ENCODE data around the gene KSR2. TPM values are rescaled to one million over a fixed set of nuclear protein-coding genes. Genes with fewer than 3 reads are reported as not detected.

Gene KSR2
- total RNA-seq, 2 donors from 2014 or later, result 0.66 to 1.0 TPM

DNA sequence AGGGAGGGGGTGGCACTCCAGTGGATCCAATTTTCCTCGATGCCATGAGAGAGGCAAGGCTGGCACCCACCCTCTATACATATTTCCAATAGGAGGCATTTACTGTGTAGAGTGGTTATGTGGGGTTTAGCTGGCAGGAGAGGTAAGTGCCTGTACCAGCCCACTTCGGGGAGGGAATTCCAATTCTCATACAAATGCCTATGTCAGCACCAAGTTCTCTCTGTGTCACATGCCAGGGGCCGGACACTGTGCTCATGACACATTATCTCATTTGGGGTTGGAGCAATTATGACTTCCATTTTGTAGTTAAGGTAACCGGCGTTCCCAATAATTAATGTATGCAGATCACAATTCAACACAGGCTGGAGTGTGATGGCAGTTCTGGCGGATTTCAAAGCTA lies 284.3 kb downstream of the KSR2 start:
- Histone ChIP-seq H3K4me1 (peaks cover 24% of the 10 kb centered on the region), H3K4me3 (no peak overlapping the region), H3K36me3 (replicated peaks in 1 of 2; ENCODE audit: insufficient read depth in 1 of 2, low read depth in 2 of 2) (no peaks in the 10 kb centered on the region), H3K27ac (peak overlapping the region; percentile 69 to 86 (median 78)), H3K27me3 (no peaks in the 10 kb centered on the region), H3K9me3 (no peaks in the 10 kb centered on the region)
- no peak for TF ChIP-seq CTCF (IDR thresholded peaks at IDR 0.05)
- no peak for TF ChIP-seq POLR2A (IDR thresholded peaks at IDR 0.05)
- peak in 2 of 4 donors; percentile 8 to 24 for DNase-seq
- ATAC-seq, result no peak
- intact Hi-C loops (cut with DNase I), result no loop called here
- 85% methylated on average over 6 of the region's 6 CpGs for WGBS, 2 donors

DNA sequence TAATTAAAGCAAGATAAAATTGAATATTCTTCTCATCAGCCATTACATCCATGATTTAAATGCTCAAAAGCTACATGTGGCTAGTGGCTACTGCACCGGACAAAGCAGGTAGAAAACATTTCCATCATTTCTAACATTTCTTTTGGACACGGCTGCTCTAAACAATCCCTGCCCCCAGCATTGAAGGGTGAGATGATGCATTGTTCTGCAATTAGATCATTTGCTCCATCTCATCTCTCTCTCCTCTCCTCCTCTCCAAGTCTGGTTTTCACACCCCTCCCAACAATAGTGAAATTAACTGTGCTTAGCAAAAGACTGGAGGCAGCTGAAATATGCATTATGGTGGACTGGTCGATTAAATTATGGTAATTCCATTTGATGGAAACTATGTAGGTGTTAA lies 288.5 kb downstream of the KSR2 start:
- Histone ChIP-seq H3K27ac (no peak overlapping the region), H3K36me3 (replicated peaks in 1 of 2; ENCODE audit: insufficient read depth in 1 of 2, low read depth in 2 of 2) (no peaks in the 10 kb centered on the region), H3K4me1 (peaks cover 14% of the 10 kb centered on the region), H3K27me3 (no peaks in the 10 kb centered on the region), H3K9me3 (no peaks in the 10 kb centered on the region), H3K4me3 (no peak overlapping the region)
- intact Hi-C loops (cut with DNase I), result no loop called here
- TF ChIP-seq POLR2A (IDR thresholded peaks at IDR 0.05), result no peak
- TF ChIP-seq CTCF (IDR thresholded peaks at IDR 0.05), result no peak
- ATAC-seq (peak; percentile 38), DNase-seq (peak in 1 of 4 donors; percentile 4)
- 61 to 63% methylated on average over 3 of the region's 3 CpGs for WGBS, 2 donors

DNA sequence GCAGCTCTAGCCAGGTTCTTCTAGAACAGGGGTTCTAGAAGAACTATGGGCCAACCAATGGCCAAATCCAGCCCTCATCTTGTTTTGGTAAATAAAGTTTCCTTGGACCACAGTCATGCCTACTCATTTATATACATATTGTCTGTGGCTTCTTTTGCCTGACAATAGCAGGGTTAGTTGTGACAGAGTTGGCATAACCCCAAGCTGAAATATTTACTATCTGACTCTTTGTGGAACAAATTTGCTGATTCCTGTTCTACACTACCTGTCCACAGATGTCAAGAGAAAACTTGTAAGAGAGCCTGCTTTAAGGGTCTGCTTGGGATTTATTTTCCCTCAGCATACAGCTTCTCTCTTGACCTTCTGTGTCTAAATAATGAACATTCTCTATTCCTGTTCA lies 289.0 kb downstream of the KSR2 start:
- DNase-seq (no peak), ATAC-seq (no peak)
- H3K9me3 ChIP-seq, result no peaks in the 10 kb centered on the region
- no peaks in the 10 kb centered on the region for H3K27me3 ChIP-seq
- TF ChIP-seq POLR2A (IDR thresholded peaks at IDR 0.05), result no peak
- no peak for TF ChIP-seq CTCF (IDR thresholded peaks at IDR 0.05)
- no peak overlapping the region for H3K4me3 ChIP-seq
- H3K4me1 ChIP-seq, result peaks cover 12% of the 10 kb centered on the region
- intact Hi-C loops (cut with DNase I), result no loop called here
- no peak overlapping the region for H3K27ac ChIP-seq
- H3K36me3 ChIP-seq (replicated peaks in 1 of 2; ENCODE audit: insufficient read depth in 1 of 2, low read depth in 2 of 2), result no peaks in the 10 kb centered on the region

DNA sequence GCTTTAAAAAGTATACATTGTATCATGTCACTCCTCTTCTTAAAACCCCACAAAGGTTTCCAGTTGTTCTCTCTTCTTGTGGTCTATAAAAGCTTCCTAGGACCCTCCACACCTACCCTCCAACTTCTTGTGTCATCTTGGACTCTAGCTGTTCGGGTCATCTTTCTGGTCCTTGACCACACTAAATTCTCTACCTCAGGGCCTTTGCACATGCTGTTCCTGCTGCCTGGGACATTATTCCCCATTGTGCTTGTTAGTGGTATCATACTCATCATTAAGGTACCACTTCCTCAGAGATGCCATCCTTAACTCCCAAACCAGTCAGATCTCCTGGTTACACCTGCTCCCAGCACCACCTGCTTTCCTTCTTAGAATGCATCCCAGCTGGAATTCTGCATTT lies 294.0 kb downstream of the KSR2 start:
- DNase-seq (no peak), ATAC-seq (no peak)
- Histone ChIP-seq H3K4me3 (no peak overlapping the region), H3K27me3 (no peaks in the 10 kb centered on the region), H3K27ac (no peak overlapping the region), H3K4me1 (no peaks in the 10 kb centered on the region), H3K36me3 (replicated peaks in 1 of 2; ENCODE audit: insufficient read depth in 1 of 2, low read depth in 2 of 2) (no peaks in the 10 kb centered on the region), H3K9me3 (no peaks in the 10 kb centered on the region)
- 75 to 88% methylated on average over 1 of the region's 1 CpG for WGBS, 2 donors
- no peak for TF ChIP-seq CTCF (IDR thresholded peaks at IDR 0.05)
- no peak for TF ChIP-seq POLR2A (IDR thresholded peaks at IDR 0.05)
- intact Hi-C loops (cut with DNase I), result no loop called here

GRCh38 chr12:117674313-117674712 lies 294.5 kb downstream of the KSR2 start:
- TF ChIP-seq POLR2A (IDR thresholded peaks at IDR 0.05) (no peak), CTCF (IDR thresholded peaks at IDR 0.05) (no peak)
- H3K36me3 ChIP-seq (replicated peaks in 1 of 2; ENCODE audit: insufficient read depth in 1 of 2, low read depth in 2 of 2), result no peaks in the 10 kb centered on the region
- no peak for ATAC-seq
- no peak for DNase-seq
- no peaks in the 10 kb centered on the region for H3K4me1 ChIP-seq
- intact Hi-C loops (cut with DNase I), result no loop called here
- H3K27me3 ChIP-seq, result no peaks in the 10 kb centered on the region
- 83 to 89% methylated on average over 3 of the region's 3 CpGs for WGBS, 2 donors
- no peak overlapping the region for H3K27ac ChIP-seq
- no peak overlapping the region for H3K4me3 ChIP-seq
- H3K9me3 ChIP-seq, result no peaks in the 10 kb centered on the region
